Mammary epithelial cell (primary cell): Measurements from ENCODE around the gene TXNDC12.
"Not testable (repeated sequence)": the region's sequence is repeated elsewhere in the genome, so short reads cannot be mapped to it uniquely, and the experiment has no call there.

Source experiments
- CTCF ChIP-seq, 2 donors: IDR thresholded peaks in 1 of 2; conservative IDR thresholded peaks in 1 of 2; 2 replicates each; pipeline ENCODE4 v1.5.1; 2011 to 2012; ENCODE audit warnings: inconsistent platforms in 2 of 2, low read length in 2 of 2, mild to moderate bottlenecking in 2 of 2, control low read depth in 1 of 2, low read depth in 1 of 2; ENCODE audit not compliant: insufficient read depth in 1 of 2; ENCODE audit errors: extremely low read depth in 1 of 2
- EZH2 ChIP-seq: IDR thresholded peaks from 2 replicates; pipeline ENCODE4 v1.6.1; 2012; ENCODE audit warnings: low read length, inconsistent platforms, borderline replicate concordance

- TF ChIP-seq CTCF (conservative IDR thresholded peaks at IDR 0.05 in 1 of 2, IDR thresholded peaks at IDR 0.05 in 1 of 2; ENCODE audit: extremely low read depth in 1 of 2, insufficient read depth in 1 of 2, low read depth in 1 of 2, low read length in 2 of 2); EZH2: not testable (repeated sequence)
Observed at GRCh38 chr1:52028839-52029238, 26.2 kb downstream of the TXNDC12 start.
